Nephron progenitor cell (in vitro differentiated cells): Measurements from ENCODE around the gene PRR23E.

Source experiments
- DNase-seq: peaks from one replicate; pipeline ENCODE4 v3.0.0; 2021
- H3K27ac Mint-ChIP-seq: 2 replicates; pipeline ENCODE4 v1.8.0; 2021; ENCODE audit warnings: mild to moderate bottlenecking, moderate library complexity, mixed read lengths
- H3K27me3 Mint-ChIP-seq: 2 replicates; pipeline ENCODE4 v1.8.0; 2021; ENCODE audit warnings: mild to moderate bottlenecking, low read depth, mixed read lengths; ENCODE audit not compliant: poor library complexity
- H3K36me3 Mint-ChIP-seq: 2 replicates; pipeline ENCODE4 v1.8.0; 2021; ENCODE audit warnings: low read depth, mixed read lengths
- H3K4me1 Mint-ChIP-seq: 2 replicates; pipeline ENCODE4 v1.8.0; 2021; ENCODE audit warnings: mixed read lengths
- H3K4me3 Mint-ChIP-seq: 2 replicates; pipeline ENCODE4 v1.8.0; 2021; ENCODE audit warnings: mild to moderate bottlenecking, moderate library complexity, mixed read lengths
- H3K9me3 Mint-ChIP-seq: 2 replicates; pipeline ENCODE4 v1.8.0; 2021; ENCODE audit warnings: mild to moderate bottlenecking, moderate library complexity, mixed read lengths
- CTCF ChIP-seq: fragments of 200-600 bp; sonication (generic); IDR thresholded peaks from 2 replicates; pipeline ENCODE4 v1.5.0; 2021; ENCODE audit warnings: antibody characterized with exemption

The PRR23E gene

GRCh38 chr3:127183931-127184869 is 8.7 kb upstream of the PRR23E start:
- no peak for DNase-seq
- H3K27ac Mint-ChIP-seq = no peak overlapping the region
- TF ChIP-seq CTCF = no peak
- no peak overlapping the region for H3K4me3 Mint-ChIP-seq
- no peaks in the 10 kb centered on the region for H3K36me3 Mint-ChIP-seq
- H3K9me3 Mint-ChIP-seq = peaks cover 16% of the 10 kb centered on the region
- peaks cover 3% of the 10 kb centered on the region for H3K27me3 Mint-ChIP-seq
- peaks cover 29% of the 10 kb centered on the region for H3K4me1 Mint-ChIP-seq

GRCh38 chr3:127184870-127185216 is 8.1 kb upstream of the PRR23E start:
- no peaks in the 10 kb centered on the region for H3K36me3 Mint-ChIP-seq
- TF ChIP-seq CTCF = no peak
- no peak overlapping the region for H3K27ac Mint-ChIP-seq
- peaks cover 3% of the 10 kb centered on the region for H3K27me3 Mint-ChIP-seq
- no peak overlapping the region for H3K4me3 Mint-ChIP-seq
- DNase-seq = no peak
- H3K4me1 Mint-ChIP-seq = peaks cover 29% of the 10 kb centered on the region
- peaks cover 9% of the 10 kb centered on the region for H3K9me3 Mint-ChIP-seq

GRCh38 chr3:127185268-127185667 is 7.7 kb upstream of the PRR23E start:
- peaks cover 3% of the 10 kb centered on the region for H3K27me3 Mint-ChIP-seq
- TF ChIP-seq CTCF = no peak
- no peak for DNase-seq
- peaks cover 5% of the 10 kb centered on the region for H3K9me3 Mint-ChIP-seq
- H3K36me3 Mint-ChIP-seq = no peaks in the 10 kb centered on the region
- peaks cover 29% of the 10 kb centered on the region for H3K4me1 Mint-ChIP-seq
- peak overlapping the region; percentile 4 for H3K27ac Mint-ChIP-seq
- H3K4me3 Mint-ChIP-seq = no peak overlapping the region

GRCh38 chr3:127185962-127186674 is 6.8 kb upstream of the PRR23E start:
- Mint-ChIP-seq H3K27ac (no peak overlapping the region), H3K4me1 (peaks cover 29% of the 10 kb centered on the region), H3K27me3 (peaks cover 3% of the 10 kb centered on the region)

GRCh38 chr3:127187316-127187715 is 5.6 kb upstream of the PRR23E start:
- no peak overlapping the region for H3K4me3 Mint-ChIP-seq
- H3K36me3 Mint-ChIP-seq = no peaks in the 10 kb centered on the region
- DNase-seq = no peak
- H3K4me1 Mint-ChIP-seq = peaks cover 23% of the 10 kb centered on the region
- H3K27ac Mint-ChIP-seq = no peak overlapping the region
- peaks cover 16% of the 10 kb centered on the region for H3K9me3 Mint-ChIP-seq
- no peak for TF ChIP-seq CTCF
- H3K27me3 Mint-ChIP-seq = no peaks in the 10 kb centered on the region

More at GRCh38 chr3:127185962-127186674, 6.8 kb upstream of the PRR23E start:
- Mint-ChIP-seq H3K4me3 (no peak overlapping the region), H3K36me3 (no peaks in the 10 kb centered on the region), H3K9me3 (peaks cover 6% of the 10 kb centered on the region)
- TF ChIP-seq CTCF = no peak
- DNase-seq = no peak
